GM12872 (cell line): Measurements from ENCODE around the gene PPP4R3A.

Experiments used
- TF ChIP-seq, protein P1 (sequence below): IDR thresholded peaks from 3 replicates; pipeline ENCODE4 v1.5.1; 2011; ENCODE audit warnings: low read depth, mild to moderate bottlenecking, low read length, moderate library complexity; ENCODE audit not compliant: insufficient read depth

The PPP4R3A gene

GRCh38 chr14:91454580-91454979 is 55.5 kb downstream of the PPP4R3A start:
- TF ChIP-seq, protein P1, sequence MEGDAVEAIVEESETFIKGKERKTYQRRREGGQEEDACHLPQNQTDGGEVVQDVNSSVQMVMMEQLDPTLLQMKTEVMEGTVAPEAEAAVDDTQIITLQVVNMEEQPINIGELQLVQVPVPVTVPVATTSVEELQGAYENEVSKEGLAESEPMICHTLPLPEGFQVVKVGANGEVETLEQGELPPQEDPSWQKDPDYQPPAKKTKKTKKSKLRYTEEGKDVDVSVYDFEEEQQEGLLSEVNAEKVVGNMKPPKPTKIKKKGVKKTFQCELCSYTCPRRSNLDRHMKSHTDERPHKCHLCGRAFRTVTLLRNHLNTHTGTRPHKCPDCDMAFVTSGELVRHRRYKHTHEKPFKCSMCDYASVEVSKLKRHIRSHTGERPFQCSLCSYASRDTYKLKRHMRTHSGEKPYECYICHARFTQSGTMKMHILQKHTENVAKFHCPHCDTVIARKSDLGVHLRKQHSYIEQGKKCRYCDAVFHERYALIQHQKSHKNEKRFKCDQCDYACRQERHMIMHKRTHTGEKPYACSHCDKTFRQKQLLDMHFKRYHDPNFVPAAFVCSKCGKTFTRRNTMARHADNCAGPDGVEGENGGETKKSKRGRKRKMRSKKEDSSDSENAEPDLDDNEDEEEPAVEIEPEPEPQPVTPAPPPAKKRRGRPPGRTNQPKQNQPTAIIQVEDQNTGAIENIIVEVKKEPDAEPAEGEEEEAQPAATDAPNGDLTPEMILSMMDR, result no peak

DNA sequence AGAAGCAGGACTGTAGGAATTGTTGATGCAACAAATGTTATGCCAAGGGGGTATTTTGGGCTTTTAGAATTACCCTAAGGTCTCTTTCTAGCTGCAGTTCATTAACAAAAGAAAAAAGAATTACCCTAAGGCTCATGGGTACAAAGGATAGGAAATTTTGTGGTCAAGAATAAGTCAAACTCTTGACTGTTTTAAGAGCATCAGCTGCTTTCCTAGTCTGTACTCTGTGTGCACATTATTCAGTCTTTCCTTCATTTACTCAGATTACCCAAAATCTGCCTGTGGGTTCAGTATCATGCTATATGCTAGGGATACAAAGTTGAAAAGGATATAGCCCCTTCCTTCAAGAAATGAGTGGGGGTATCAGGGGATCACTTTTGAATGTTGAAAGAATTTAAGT is 56.0 kb downstream of the PPP4R3A start:
- TF ChIP-seq, protein P1, result no peak

- TF ChIP-seq, protein P1, result no peak
Observed at GRCh38 chr14:91453744-91454143, 56.4 kb downstream of the PPP4R3A start.

DNA sequence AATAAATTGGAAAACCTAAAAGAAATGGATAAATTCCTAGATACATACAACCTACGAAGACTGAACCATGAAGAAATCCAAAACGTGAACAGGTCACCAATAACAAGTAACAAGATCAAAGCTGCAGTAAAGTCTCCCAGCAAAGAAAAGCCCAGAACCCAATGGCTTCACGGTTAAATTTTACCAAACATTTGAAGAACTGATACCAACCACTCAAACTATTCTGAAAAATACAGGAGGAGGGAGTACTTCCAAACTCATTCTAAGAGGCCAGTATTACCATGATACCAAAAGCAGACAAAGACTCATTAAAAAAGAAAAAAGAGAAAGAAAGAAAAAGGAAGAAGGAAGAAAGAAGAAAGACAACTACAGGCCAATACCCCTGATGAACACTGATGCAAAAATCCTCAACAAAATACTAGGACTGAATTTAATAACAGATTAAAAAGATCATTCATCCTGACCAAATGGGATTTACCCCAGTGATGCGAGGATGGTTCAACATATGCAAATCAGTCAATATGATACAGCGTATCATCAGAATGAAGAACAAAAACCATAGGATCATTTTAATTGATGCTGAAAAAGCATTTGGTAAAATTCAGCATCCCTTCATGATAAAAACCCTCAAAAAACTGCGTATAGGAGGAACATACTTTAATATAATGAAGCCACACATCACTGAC is 65.6 kb downstream of the PPP4R3A start:
- TF ChIP-seq, protein P1, result no peak

DNA sequence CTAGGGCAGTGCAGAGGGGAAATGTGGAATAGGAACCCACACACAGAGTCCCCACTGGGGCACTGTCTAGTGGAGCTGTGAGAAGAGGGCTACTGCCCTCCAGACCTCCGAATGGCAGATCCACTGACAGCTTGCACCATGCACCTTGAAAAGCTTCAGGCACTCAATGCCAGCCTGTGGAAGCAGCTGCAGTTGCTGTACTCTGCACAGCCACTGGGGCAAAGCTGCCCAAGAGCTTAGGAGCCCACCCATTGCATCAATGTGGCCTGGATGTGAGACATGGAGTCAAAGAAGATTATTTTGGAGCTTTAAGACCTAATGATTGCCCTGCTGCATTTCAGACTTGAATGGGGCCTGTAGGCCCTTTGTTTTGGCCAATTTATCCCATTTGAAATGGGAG is 70.8 kb downstream of the PPP4R3A start:
- TF ChIP-seq, protein P1, result no peak

- TF ChIP-seq, protein P1, result no peak
Observed at GRCh38 chr14:91438845-91439244, 71.3 kb downstream of the PPP4R3A start.

DNA sequence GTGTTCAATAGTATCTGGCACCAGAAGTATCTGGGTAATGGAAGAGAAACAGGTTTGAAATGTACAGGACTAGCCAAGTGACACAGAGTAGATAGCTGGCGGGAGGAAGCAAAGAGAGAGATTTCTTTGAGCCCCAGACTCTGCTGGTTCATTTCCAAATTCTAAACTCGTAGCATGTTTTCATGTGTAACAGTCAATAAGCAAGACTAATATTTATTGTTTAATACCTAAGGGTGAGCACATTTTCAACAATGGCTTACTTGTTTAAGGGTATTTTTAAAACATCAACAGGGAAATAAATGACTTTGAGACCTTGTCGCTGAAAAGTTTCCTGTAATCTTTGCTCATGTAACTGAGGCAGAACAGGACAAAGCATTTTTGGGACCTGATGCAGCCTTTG is 80.7 kb downstream of the PPP4R3A start:
- TF ChIP-seq, protein P1, result no peak
